HEK293 (cell line): ENCODE measurements around the gene MRPL21.

Source experiments
- CTCF ChIA-PET: fragments of 350-600 bp; formaldehyde crosslinking; extraction: SDS; loops from one replicate; lab custom pipeline; 2021; ENCODE audit warnings: antibody characterized with exemption; lab: Yijun Ruan, JAX
- POLR2A ChIA-PET: fragments of 300-600 bp; formaldehyde crosslinking; extraction: SDS; loops from one replicate; lab custom pipeline; 2020; ENCODE audit warnings: antibody characterized with exemption, inconsistent platforms; lab: Yijun Ruan, JAX
- H3K27ac ChIP-seq: fragments of 200-500 bp; sonication (Bioruptor generic); 2 replicates; pipeline ENCODE4 v1.5.1; 2014; ENCODE audit warnings: low read depth, low read length, control low read depth, inconsistent platforms; ENCODE audit errors: extremely low read depth
- H3K36me3 ChIP-seq, 2 experiments: fragments of 200-500 bp in 1 of 2; sonication (Bioruptor generic) in 1 of 2; 1 replicate in 1 of 2; 2 replicates in 1 of 2; pipeline ENCODE4 v1.5.1; 2014 to 2017; ENCODE audit warnings: inconsistent platforms in 2 of 2, low read length in 2 of 2; ENCODE audit not compliant: control insufficient read depth in 2 of 2, insufficient read depth in 1 of 2
- H3K4me1 ChIP-seq: fragments of 200-500 bp; sonication (Bioruptor generic); 2 replicates; pipeline ENCODE4 v1.5.1; 2014; ENCODE audit warnings: mild to moderate bottlenecking, low read length, inconsistent platforms; ENCODE audit not compliant: control insufficient read depth, insufficient read depth
- H3K4me3 ChIP-seq: 2 replicates; pipeline ENCODE4 v1.5.1; 2011; ENCODE audit warnings: low read depth, mild to moderate bottlenecking, control low read depth, low read length, moderate library complexity
- H3K9me3 ChIP-seq: fragments of 200-500 bp; sonication (Bioruptor generic); 2 replicates; pipeline ENCODE4 v1.5.1; 2014; ENCODE audit warnings: low read depth, low read length, inconsistent platforms; ENCODE audit not compliant: control insufficient read depth, insufficient read depth
- FEZF1 ChIP-seq: fragments of 450-650 bp; formaldehyde crosslinking; IDR thresholded peaks from 2 replicates; pipeline ENCODE4 v1.5.1; 2016; ENCODE audit warnings: missing biosample characterization, missing genetic modification characterization
- GLI2 ChIP-seq: fragments of 450-650 bp; formaldehyde crosslinking; IDR thresholded peaks from 2 replicates; pipeline ENCODE4; 2017; ENCODE audit warnings: missing biosample characterization, missing genetic modification characterization, low read depth, borderline replicate concordance
- HOXC10 ChIP-seq: sonication (generic); formaldehyde crosslinking; IDR thresholded peaks from 2 replicates; pipeline ENCODE4 v1.8.1; 2023; ENCODE audit warnings: mild to moderate bottlenecking, missing genetic modification reagents
- SALL2 ChIP-seq: fragments of 450-650 bp; formaldehyde crosslinking; IDR thresholded peaks from 2 replicates; pipeline ENCODE4 v1.5.0; 2017; ENCODE audit warnings: missing biosample characterization, mild to moderate bottlenecking, missing genetic modification characterization, borderline replicate concordance
- SP2 ChIP-seq: fragments of 450-650 bp; formaldehyde crosslinking; IDR thresholded peaks from 2 replicates; pipeline ENCODE4 v1.5.1; 2016; ENCODE audit warnings: missing biosample characterization, missing genetic modification characterization
- YY1 ChIP-seq: fragments of 450-650 bp; formaldehyde crosslinking; IDR thresholded peaks from 2 replicates; pipeline ENCODE4 v1.5.1; 2018; ENCODE audit warnings: missing biosample characterization, missing genetic modification characterization
- YY2 ChIP-seq: fragments of 450-650 bp; formaldehyde crosslinking; IDR thresholded peaks from 2 replicates; pipeline ENCODE4 v1.5.1; 2016; ENCODE audit warnings: missing biosample characterization, missing genetic modification characterization
- ZBTB6 ChIP-seq: fragments of 450-650 bp; formaldehyde crosslinking; IDR thresholded peaks from 2 replicates; pipeline ENCODE4 v1.5.1; 2017; ENCODE audit warnings: missing biosample characterization, missing genetic modification characterization
- ZNF132 ChIP-seq: fragments of 450-650 bp; formaldehyde crosslinking; IDR thresholded peaks from 2 replicates; pipeline ENCODE4 v1.5.1; 2017; ENCODE audit warnings: missing biosample characterization, missing genetic modification characterization, borderline replicate concordance
- ZNF521 ChIP-seq: fragments of 450-650 bp; formaldehyde crosslinking; IDR thresholded peaks from 2 replicates; pipeline ENCODE4 v1.5.1; 2017; ENCODE audit warnings: missing biosample characterization, mild to moderate bottlenecking, missing genetic modification characterization
- ZNF549 ChIP-seq: fragments of 450-650 bp; IDR thresholded peaks from 2 replicates; pipeline ENCODE4 v1.5.1; 2018; ENCODE audit warnings: missing biosample characterization, missing genetic modification characterization, mild to moderate bottlenecking, inconsistent platforms, moderate library complexity
- ZNF623 ChIP-seq: fragments of 450-650 bp; formaldehyde crosslinking; IDR thresholded peaks from 2 replicates; pipeline ENCODE4 v1.5.1; 2016; ENCODE audit warnings: missing biosample characterization, missing genetic modification characterization
- ZNF670 ChIP-seq: fragments of 450-650 bp; formaldehyde crosslinking; IDR thresholded peaks from 2 replicates; pipeline ENCODE4 v1.5.1; 2016; ENCODE audit warnings: missing biosample characterization, missing genetic modification characterization, low read depth
- ZSCAN16 ChIP-seq: fragments of 450-650 bp; formaldehyde crosslinking; IDR thresholded peaks from 2 replicates; pipeline ENCODE4 v1.5.1; 2016; ENCODE audit warnings: missing biosample characterization, missing genetic modification characterization
- ZSCAN18 ChIP-seq: fragments of 450-650 bp; formaldehyde crosslinking; IDR thresholded peaks from 2 replicates; pipeline ENCODE4 v1.5.1; 2016; ENCODE audit warnings: missing biosample characterization, missing genetic modification characterization
- ZSCAN30 ChIP-seq: fragments of 450-650 bp; IDR thresholded peaks from 2 replicates; pipeline ENCODE4 v1.5.1; 2018; ENCODE audit warnings: missing biosample characterization, mild to moderate bottlenecking, missing genetic modification characterization, moderate library complexity
- TF ChIP-seq, protein P1 (sequence below): fragments of 450-650 bp; formaldehyde crosslinking; IDR thresholded peaks from 2 replicates; pipeline ENCODE4 v1.5.1; 2016; ENCODE audit warnings: missing biosample characterization, missing genetic modification characterization
- TF ChIP-seq, protein P2 (sequence below): fragments of 450-650 bp; formaldehyde crosslinking; optimal IDR thresholded peaks from 2 replicates; pipeline ENCODE3; 2016; ENCODE audit warnings: missing biosample characterization, mild to moderate bottlenecking, missing genetic modification characterization
- TF ChIP-seq, protein P3 (sequence below): fragments of 450-650 bp; formaldehyde crosslinking; IDR thresholded peaks from 2 replicates; pipeline ENCODE4 v1.5.1; 2016; ENCODE audit warnings: missing biosample characterization, missing genetic modification characterization
- TF ChIP-seq, protein P4 (sequence below): fragments of 450-650 bp; formaldehyde crosslinking; IDR thresholded peaks from 2 replicates; pipeline ENCODE4 v1.5.1; 2016; ENCODE audit warnings: missing biosample characterization, missing genetic modification characterization
- TF ChIP-seq, protein P5 (sequence below): fragments of 450-650 bp; formaldehyde crosslinking; IDR thresholded peaks from 2 replicates; pipeline ENCODE4 v1.5.1; 2016; ENCODE audit warnings: missing biosample characterization, missing genetic modification characterization

Gene MRPL21

GRCh38 chr11:68878022-68878421 is 25.6 kb downstream of the MRPL21 start:
- H3K4me1 ChIP-seq, result no peaks in the 10 kb centered on the region
- TF ChIP-seq, protein P1, sequence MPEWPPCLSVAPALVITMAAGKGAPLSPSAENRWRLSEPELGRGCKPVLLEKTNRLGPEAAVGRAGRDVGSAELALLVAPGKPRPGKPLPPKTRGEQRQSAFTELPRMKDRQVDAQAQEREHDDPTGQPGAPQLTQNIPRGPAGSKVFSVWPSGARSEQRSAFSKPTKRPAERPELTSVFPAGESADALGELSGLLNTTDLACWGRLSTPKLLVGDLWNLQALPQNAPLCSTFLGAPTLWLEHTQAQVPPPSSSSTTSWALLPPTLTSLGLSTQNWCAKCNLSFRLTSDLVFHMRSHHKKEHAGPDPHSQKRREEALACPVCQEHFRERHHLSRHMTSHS, result no peak
- TF ChIP-seq, protein P2, sequence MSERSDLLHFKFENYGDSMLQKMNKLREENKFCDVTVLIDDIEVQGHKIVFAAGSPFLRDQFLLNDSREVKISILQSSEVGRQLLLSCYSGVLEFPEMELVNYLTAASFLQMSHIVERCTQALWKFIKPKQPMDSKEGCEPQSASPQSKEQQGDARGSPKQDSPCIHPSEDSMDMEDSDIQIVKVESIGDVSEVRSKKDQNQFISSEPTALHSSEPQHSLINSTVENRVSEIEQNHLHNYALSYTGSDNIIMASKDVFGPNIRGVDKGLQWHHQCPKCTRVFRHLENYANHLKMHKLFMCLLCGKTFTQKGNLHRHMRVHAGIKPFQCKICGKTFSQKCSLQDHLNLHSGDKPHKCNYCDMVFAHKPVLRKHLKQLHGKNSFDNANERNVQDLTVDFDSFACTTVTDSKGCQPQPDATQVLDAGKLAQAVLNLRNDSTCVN (tag by site-specific recombination), result no peak
- no peak for TF ChIP-seq ZNF549 (tag by site-specific recombination)
- TF ChIP-seq ZNF670 (tag by site-specific recombination), result no peak
- TF ChIP-seq, protein P3, sequence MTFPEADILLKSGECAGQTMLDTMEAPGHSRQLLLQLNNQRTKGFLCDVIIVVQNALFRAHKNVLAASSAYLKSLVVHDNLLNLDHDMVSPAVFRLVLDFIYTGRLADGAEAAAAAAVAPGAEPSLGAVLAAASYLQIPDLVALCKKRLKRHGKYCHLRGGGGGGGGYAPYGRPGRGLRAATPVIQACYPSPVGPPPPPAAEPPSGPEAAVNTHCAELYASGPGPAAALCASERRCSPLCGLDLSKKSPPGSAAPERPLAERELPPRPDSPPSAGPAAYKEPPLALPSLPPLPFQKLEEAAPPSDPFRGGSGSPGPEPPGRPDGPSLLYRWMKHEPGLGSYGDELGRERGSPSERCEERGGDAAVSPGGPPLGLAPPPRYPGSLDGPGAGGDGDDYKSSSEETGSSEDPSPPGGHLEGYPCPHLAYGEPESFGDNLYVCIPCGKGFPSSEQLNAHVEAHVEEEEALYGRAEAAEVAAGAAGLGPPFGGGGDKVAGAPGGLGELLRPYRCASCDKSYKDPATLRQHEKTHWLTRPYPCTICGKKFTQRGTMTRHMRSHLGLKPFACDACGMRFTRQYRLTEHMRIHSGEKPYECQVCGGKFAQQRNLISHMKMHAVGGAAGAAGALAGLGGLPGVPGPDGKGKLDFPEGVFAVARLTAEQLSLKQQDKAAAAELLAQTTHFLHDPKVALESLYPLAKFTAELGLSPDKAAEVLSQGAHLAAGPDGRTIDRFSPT (tag by site-specific recombination), result no peak
- no peak for TF ChIP-seq ZSCAN30 (tag by site-specific recombination)
- TF ChIP-seq ZNF521 (tag by site-specific recombination), result no peak
- TF ChIP-seq ZSCAN16, result no peak
- no peak for TF ChIP-seq SP2 (tag by site-specific recombination)
- ChIA-PET POLR2A (no interaction called here), CTCF (interaction anchor here (0.6 kb wide), 1 partner anchor 194 kb away, joined by 3 read pairs; no protein-coding TSS in a partner anchor)
- no peaks in the 10 kb centered on the region for H3K9me3 ChIP-seq
- no peaks in the 10 kb centered on the region; a peak in 1 of 3 replicates for H3K36me3 ChIP-seq
- no peak overlapping the region for H3K27ac ChIP-seq
- no peak overlapping the region for H3K4me3 ChIP-seq

- ChIA-PET CTCF (interaction anchor here (0.5 to 1.2 kb wide), 2 partner anchors 28 to 75 kb away, joined by 3 to 6 read pairs; no protein-coding TSS in a partner anchor), POLR2A (no interaction called here)
- no peak overlapping the region for H3K4me3 ChIP-seq
- H3K9me3 ChIP-seq, result no peaks in the 10 kb centered on the region
- H3K27ac ChIP-seq, result no peak overlapping the region
- no peaks in the 10 kb centered on the region for H3K4me1 ChIP-seq
- no peak for TF ChIP-seq HOXC10 (CRISPR knock-in tag)
- TF ChIP-seq, all 188 proteins: peak for 0
- no peaks in the 10 kb centered on the region for H3K36me3 ChIP-seq
Observed at GRCh38 chr11:68872216-68873003, 31.2 kb downstream of the MRPL21 start.

- Histone ChIP-seq H3K4me1 (no peaks in the 10 kb centered on the region), H3K4me3 (no peak overlapping the region), H3K36me3 (no peaks in the 10 kb centered on the region), H3K27ac (no peak overlapping the region), H3K9me3 (no peaks in the 10 kb centered on the region)
- CTCF ChIA-PET, result no interaction called here
- POLR2A ChIA-PET, result no interaction called here
- TF ChIP-seq ZNF623 (tag by site-specific recombination) (no peak), ZSCAN18 (tag by site-specific recombination) (no peak), ZNF132 (no peak), FEZF1 (tag by site-specific recombination) (no peak), YY2 (tag by site-specific recombination) (no peak), ZBTB6 (no peak), YY1 (tag by site-specific recombination) (no peak), SALL2 (tag by site-specific recombination) (no peak), GLI2 (tag by site-specific recombination) (no peak), ZSCAN30 (tag by site-specific recombination) (no peak)
- TF ChIP-seq, protein P4, sequence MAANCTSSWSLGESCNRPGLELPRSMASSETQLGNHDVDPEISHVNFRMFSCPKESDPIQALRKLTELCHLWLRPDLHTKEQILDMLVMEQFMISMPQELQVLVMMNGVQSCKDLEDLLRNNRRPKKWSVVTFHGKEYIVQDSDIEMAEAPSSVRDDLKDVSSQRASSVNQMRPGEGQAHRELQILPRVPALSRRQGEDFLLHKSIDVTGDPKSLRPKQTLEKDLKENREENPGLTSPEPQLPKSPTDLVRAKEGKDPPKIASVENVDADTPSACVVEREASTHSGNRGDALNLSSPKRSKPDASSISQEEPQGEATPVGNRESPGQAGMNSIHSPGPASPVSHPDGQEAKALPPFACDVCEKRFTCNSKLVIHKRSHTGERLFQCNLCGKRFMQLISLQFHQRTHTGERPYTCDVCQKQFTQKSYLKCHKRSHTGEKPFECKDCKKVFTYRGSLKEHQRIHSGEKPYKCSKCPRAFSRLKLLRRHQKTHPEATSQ (tag by site-specific recombination), result no peak
- TF ChIP-seq, protein P5, sequence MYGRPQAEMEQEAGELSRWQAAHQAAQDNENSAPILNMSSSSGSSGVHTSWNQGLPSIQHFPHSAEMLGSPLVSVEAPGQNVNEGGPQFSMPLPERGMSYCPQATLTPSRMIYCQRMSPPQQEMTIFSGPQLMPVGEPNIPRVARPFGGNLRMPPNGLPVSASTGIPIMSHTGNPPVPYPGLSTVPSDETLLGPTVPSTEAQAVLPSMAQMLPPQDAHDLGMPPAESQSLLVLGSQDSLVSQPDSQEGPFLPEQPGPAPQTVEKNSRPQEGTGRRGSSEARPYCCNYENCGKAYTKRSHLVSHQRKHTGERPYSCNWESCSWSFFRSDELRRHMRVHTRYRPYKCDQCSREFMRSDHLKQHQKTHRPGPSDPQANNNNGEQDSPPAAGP, result no peak
Observed at GRCh38 chr11:68870470-68870869, 33.2 kb downstream of the MRPL21 start.
